UCSD-AML1 (cell line): ENCODE results near the gene STON2.
"Not testable (repeated sequence)": the region's sequence is repeated elsewhere in the genome, so short reads cannot be mapped to it uniquely, and the experiment has no call there.

ENCODE experiments used
- DNase-seq: peaks from one replicate; lab custom pipeline; 2025; ENCODE audit not compliant: unreplicated experiment; lab: John Stamatoyannopoulos, UW

STON2 gene

GRCh38 chr14:81269979-81270375 lies 130.1 kb downstream of the STON2 start:
- no peak for DNase-seq

DNA sequence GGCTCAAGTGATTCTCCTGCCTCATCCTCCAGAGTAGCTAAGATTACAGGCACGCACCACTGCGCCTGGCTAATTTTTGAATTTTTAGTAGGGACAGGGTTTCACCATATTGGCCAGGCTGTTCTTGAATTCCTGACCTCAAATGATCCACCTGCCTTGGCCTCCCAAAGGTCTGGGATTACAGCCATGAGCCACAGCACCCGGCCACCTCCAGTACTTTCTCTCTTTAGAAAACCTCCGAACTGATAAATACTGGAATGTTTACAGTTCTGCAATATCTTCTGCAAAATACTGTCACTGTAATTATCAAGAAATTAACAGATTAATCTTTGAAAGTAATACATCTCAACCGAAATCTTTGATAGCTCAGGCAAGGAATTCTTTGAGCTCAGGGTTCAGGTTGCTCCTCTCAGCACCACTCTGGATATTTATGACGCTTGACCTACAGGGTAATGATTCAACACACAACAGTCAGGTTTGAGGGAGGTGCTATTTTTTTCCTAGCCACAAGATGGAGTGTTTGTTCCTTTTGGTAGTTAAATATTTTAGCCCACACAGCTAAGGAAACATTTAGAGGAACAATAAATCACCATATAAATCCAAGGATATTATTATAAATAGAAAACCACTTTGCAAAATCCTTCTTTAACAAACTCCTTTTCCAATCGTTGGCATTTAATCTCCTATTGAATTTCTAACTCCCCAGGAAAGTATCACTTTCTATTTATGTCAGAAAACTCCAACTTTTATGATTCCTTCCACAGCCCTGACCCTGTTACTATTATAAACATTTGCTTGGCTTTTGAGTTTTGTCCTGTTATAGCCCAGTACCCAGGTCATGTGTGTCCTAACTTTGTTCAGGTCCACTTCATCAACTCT lies 130.8 kb downstream of the STON2 start:
- no peak for DNase-seq

DNA sequence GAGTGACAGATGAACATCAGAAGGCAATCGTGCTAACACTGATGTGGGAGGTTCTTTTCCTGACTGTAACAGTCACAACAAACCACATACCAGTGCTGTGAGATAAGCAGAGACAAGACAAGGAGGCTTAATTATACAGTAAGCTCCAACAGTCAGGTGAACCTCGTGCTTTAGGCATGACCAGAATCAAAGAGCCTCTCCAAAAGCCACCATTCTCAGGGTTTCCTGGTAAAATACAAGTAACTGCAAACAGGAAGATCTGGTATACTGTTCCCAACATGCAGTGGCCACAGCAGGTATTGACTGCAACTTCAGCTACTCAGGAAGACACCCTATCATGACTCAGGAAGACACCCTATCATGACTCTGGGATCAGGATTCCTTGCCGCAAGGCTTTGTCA lies 132.1 kb downstream of the STON2 start:
- no peak for DNase-seq

DNA sequence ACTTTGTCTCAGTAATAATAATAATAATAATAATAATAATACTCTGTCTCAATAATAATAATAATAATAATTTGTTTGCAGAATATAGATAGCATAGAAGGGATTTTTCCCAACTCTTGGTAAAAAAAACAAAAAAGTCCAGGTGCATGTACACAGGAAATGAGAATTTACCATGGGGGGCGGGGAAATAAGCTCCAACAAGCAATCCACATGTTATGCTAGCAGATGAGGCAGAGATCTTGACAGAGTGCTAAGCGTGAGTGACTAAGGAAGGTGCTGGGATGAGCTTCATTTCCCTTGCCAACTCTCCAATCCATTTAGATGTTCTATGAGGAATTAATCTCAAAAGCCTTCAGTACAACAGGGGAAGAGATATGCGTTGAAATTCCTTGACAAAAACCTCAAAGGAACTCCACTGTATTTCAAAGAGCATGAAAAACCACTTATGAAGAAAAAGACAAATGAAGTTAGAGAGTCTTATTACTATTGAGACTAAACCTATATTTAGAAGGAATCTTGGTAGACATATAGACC lies 134.4 kb downstream of the STON2 start:
- no peak for DNase-seq

- no peak for DNase-seq
Observed at GRCh38 chr14:81264671-81265070, 135.5 kb downstream of the STON2 start.

DNA sequence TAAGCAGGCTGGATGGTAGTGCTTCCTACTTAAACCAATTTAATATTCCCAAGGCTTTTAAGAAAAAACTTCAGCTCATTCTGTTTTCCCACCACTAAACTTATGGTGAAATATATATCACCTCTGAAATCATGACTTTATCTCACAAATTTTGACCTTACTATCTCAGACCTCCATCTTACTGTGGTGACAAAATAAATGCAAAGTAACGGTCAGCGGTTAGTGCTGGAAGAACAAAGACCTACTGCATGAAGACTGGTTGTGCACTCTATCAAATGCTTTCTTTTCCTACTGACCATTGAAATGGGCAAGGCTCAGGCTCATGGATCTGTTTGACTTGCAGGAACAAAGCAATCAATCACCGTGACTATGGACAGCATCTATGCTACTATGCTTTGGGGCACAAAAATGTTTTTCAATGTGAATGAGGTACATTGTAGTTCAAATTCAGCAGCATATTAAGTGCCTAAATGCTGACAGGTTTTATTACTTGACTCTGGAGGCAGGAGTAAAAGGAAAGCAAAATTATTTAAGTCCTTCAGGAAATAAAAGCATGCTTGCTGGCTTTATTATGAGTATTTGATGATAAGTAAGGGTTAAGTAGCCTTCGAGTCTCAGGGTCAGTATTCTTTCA lies 136.2 kb downstream of the STON2 start:
- no peak for DNase-seq

DNA sequence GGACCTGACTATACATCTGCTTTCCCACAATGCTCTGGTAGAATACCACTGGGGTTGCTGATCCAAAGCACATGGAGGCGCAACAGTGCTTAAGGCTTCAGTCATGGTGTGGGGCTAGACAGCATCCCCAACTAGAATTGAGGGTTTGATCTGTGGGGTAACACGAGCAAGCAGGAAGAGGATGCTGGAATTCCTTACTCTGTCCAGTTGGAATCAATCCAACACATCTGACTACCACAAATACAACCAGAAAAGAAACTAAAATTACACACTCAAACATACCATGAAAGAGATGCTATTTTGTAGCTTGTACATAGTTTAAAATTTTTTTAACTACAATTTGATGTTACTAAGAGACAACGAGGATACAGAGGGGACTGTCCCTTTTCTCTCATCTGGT lies 138.9 kb downstream of the STON2 start:
- no peak for DNase-seq

DNA sequence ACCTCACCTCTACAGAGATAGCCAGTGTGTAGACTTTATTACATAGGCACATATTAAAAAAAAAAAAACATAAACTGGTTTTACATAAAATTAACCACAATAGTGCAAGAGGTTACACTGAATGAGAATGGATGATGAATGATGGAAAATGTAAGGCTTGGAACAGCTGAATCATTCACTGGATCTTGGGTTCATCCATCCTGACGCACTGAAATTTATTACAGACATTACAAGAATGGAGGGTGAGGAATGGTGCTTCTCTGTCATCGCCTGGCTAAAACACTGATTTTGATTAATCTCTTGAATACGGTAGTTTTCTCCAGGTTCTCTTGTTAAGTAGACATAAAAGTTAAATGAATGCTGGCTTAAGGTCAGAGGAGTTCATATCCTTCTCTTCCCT lies 139.4 kb downstream of the STON2 start:
- no peak for DNase-seq

GRCh38 chr14:81256289-81256960 lies 143.7 kb downstream of the STON2 start:
- DNase-seq = no peak

GRCh38 chr14:81252278-81252677 lies 147.8 kb downstream of the STON2 start:
- no peak for DNase-seq

GRCh38 chr14:81247271-81247766 lies 152.8 kb downstream of the STON2 start:
- no peak for DNase-seq

GRCh38 chr14:81246461-81247270 lies 153.5 kb downstream of the STON2 start:
- DNase-seq = no peak

DNA sequence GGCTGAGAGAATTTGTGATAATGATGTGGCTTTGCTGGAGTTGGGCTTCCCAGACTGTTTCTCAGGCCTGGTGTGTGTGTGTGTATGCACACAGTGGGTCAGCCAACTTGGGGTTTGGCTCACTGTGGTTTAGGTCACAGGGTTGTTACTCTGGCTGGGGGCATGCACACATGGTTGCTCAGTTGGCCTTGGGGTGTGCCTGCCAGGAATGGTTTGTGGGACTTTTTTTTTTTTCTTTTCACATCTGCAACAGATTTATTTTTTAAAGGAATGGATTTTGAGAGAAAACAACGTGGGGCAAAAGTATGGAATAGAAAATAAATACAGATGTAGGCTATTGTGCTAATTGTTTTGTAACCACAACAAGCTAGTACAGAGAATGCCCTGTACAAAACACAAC lies 154.4 kb downstream of the STON2 start:
- no peak for DNase-seq

DNA sequence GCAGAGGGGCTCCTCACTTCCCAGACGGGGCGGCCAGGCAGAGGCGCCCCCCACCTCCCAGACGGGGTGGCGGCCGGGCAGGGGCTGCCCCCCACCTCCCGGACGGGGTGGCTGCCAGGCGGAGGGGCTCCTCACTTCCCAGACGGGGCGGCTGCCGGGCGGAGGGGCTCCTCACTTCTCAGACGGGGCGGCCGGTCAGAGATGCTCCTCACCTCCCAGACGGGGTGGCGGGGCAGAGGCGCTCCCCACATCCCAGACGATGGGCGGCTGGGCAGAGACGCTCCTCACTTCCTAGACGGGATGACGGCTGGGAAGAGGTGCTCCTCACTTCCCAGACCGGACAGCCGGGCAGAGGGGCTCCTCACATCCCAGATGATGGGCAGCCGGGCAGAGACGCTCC lies 155.7 kb downstream of the STON2 start:
- DNase-seq = not testable (repeated sequence)

DNA sequence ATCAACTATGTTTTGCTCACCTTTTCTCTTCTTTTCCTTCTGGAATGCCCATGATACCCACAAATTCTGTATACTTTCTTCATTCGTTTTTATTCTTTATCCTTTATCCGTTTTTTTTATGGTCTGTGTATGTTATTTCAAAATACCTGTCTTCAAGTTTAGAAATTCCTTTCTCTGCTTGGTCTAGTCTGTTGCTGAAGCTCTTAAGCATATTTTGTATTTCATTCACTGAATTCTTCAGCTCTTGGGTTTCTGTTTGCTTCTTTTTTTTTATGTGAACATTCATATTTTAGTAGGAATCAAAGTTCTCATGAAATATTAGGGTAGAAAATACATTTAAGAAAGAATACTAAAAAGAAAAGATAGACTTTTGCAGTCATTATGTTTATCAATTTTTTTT lies 156.6 kb downstream of the STON2 start:
- DNase-seq = no peak

DNA sequence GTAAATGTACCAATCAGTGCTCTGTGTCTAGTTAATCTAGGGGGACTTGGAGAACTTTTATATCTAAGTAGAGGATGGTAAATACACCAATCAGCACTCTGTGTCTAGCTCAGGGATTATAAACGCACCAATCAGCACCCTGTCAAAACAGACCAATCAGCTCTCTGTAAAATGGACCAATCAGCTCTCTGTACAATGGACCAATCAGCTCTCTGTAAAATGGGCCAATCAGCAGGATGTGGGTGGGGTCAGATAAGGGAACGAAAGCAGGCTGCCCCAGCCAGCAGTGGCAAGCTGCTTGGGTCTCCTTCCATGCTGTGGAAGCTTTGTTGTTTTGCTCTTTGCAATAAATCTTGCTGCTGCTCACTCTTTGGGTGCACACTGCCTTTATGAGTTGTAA lies 163.3 kb downstream of the STON2 start:
- DNase-seq = not testable (repeated sequence)

GRCh38 chr14:81236138-81236537 lies 164.0 kb downstream of the STON2 start:
- no peak for DNase-seq

DNA sequence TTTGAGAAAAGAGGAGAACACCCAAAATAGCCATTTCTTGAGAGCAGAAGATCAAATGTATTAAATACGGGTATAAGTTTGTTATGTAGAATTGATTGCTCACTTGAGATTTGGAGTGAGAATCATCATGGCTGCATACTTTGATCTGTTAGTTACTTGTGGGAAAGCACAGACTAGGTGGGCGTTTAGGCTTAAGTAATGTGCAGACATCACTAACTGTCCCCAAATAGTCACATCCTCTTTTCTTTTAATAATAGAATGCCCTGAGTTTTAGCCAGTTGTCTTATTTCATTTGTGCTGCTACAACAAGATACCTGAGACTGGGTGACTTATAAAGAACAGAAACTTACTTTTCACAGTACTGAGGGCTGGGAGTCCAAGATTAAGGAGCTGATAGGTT lies 165.0 kb downstream of the STON2 start:
- no peak for DNase-seq

DNA sequence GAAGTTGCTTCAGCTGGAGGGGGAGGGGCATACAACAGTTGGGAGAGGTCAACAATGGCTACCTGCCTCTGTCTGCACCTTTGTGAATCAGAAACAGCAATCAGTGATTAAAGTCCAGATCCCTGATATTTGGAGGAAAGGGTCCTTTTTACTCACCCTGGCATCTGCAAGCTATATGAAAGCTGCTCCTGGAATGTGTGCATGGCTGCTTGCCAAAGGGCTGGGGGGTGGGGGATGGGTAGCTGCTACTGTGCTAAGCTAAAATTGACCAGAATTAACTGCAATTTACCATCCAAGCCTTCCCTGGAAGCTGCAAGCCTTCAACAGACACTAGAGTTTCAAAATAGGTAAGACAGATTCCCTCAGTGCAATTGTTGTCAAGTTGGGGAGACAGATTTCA lies 165.8 kb downstream of the STON2 start:
- DNase-seq = no peak

- no peak for DNase-seq
Observed at GRCh38 chr14:81233615-81234014, 166.5 kb downstream of the STON2 start.

DNA sequence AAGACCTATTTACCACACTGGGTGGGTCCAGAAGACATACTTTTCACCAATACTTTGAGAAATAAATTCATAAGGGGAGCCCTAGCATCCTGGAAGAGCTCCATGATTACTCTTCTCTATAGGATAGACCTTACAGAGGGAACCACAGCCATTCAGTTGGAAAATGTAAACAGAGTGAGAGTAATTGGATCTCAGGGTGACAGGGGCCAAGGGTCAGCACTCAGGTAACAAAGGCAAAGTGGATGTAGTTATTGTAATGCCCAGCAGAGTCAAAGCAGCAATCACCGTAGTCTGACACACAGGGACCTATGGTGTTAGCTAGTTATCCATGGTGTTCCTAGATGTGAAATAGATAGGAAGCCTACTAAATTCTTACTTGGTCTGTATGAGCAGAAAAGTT lies 168.6 kb downstream of the STON2 start:
- no peak for DNase-seq
